HEK293T (cell line): ENCODE data around the gene AGRP.

Experiments
- CTCF ChIA-PET: fragments of 350-600 bp; formaldehyde crosslinking; extraction: SDS; loops from one replicate; lab custom pipeline; 2021; ENCODE audit warnings: antibody characterized with exemption, inconsistent platforms; lab: Yijun Ruan, JAX
- POLR2A ChIA-PET: fragments of 350-600 bp; formaldehyde crosslinking; extraction: SDS; loops from one replicate; lab custom pipeline; 2020; ENCODE audit warnings: antibody characterized with exemption, inconsistent platforms; lab: Yijun Ruan, JAX
- DNase-seq: peaks from one replicate; pipeline ENCODE4 v3.0.0; 2012; ENCODE audit warnings: mixed read lengths; ENCODE audit errors: extremely low spot score
- ARNT ChIP-seq: fragments of 450-650 bp; IDR thresholded peaks from 2 replicates; pipeline ENCODE4 v1.6.1; 2017; ENCODE audit warnings: mild to moderate bottlenecking
- BHLHE40 ChIP-seq: fragments of 450-650 bp; IDR thresholded peaks from 2 replicates; pipeline ENCODE4 v1.6.1; 2016; ENCODE audit warnings: mild to moderate bottlenecking, moderate library complexity, borderline replicate concordance
- CTBP1 ChIP-seq: fragments of 450-650 bp; IDR thresholded peaks from 2 replicates; pipeline ENCODE4 v1.6.1; 2016; ENCODE audit warnings: borderline replicate concordance
- ELF4 ChIP-seq: fragments of 450-650 bp; IDR thresholded peaks from 2 replicates; pipeline ENCODE4 v1.6.1; 2017; ENCODE audit warnings: antibody characterized with exemption
- FOXA1 ChIP-seq: fragments of 450-650 bp; IDR thresholded peaks from 2 replicates; pipeline ENCODE4 v1.6.1; 2016; ENCODE audit warnings: mild to moderate bottlenecking
- FOXK2 ChIP-seq: fragments of 450-650 bp; IDR thresholded peaks from 2 replicates; pipeline ENCODE4 v1.6.1; 2016; ENCODE audit warnings: mild to moderate bottlenecking
- FOXM1 ChIP-seq: fragments of 450-650 bp; IDR thresholded peaks from 2 replicates; pipeline ENCODE4 v1.6.1; 2017; ENCODE audit warnings: mild to moderate bottlenecking, borderline replicate concordance
- HDGF ChIP-seq: fragments of 450-650 bp; IDR thresholded peaks from 2 replicates; pipeline ENCODE4 v1.6.1; 2017; ENCODE audit warnings: antibody characterized with exemption, borderline replicate concordance
- L3MBTL2 ChIP-seq: fragments of 450-650 bp; conservative IDR thresholded peaks from 2 replicates; pipeline ENCODE4 v1.6.1; 2016; ENCODE audit warnings: mild to moderate bottlenecking
- LEF1 ChIP-seq: fragments of 450-650 bp; IDR thresholded peaks from 2 replicates; pipeline ENCODE4 v1.6.1; 2017; ENCODE audit warnings: mild to moderate bottlenecking, borderline replicate concordance
- NFRKB ChIP-seq: fragments of 450-650 bp; IDR thresholded peaks from 2 replicates; pipeline ENCODE4 v1.6.1; 2016; ENCODE audit warnings: mild to moderate bottlenecking, moderate library complexity
- PKNOX1 ChIP-seq: fragments of 450-650 bp; IDR thresholded peaks from 2 replicates; pipeline ENCODE4 v1.6.1; 2016
- SP1 ChIP-seq: fragments of 450-650 bp; IDR thresholded peaks from 2 replicates; pipeline ENCODE4 v1.6.1; 2017
- SUZ12 ChIP-seq: fragments of 450-650 bp; IDR thresholded peaks from 2 replicates; pipeline ENCODE4 v1.6.1; 2016; ENCODE audit warnings: mild to moderate bottlenecking
- TARDBP ChIP-seq: fragments of 450-650 bp; IDR thresholded peaks from 2 replicates; pipeline ENCODE4 v1.6.1; 2016
- ZNF384 ChIP-seq: fragments of 450-650 bp; IDR thresholded peaks from 2 replicates; pipeline ENCODE4 v1.6.1; 2016

AGRP gene

GRCh38 chr16:67444259-67445125, 38.9 kb downstream of the AGRP start:
- CTCF ChIA-PET = interaction anchor here (0.5 to 1.7 kb wide), 8 partner anchors 14 to 322 kb away, joined by 3 to 7 read pairs (median 4); no protein-coding TSS in a partner anchor
- no peak for TF ChIP-seq LEF1
- no peak for TF ChIP-seq TARDBP
- DNase-seq = no peak
- POLR2A ChIA-PET = no interaction called here

GRCh38 chr16:67443265-67443664, 40.1 kb downstream of the AGRP start:
- DNase-seq = no peak
- TF ChIP-seq L3MBTL2 = no peak
- no peak for TF ChIP-seq BHLHE40
- no peak for TF ChIP-seq ARNT
- no peak for TF ChIP-seq SUZ12
- no peak for TF ChIP-seq SP1
- no peak for TF ChIP-seq FOXA1
- no peak for TF ChIP-seq ZNF384
- no peak for TF ChIP-seq ELF4
- TF ChIP-seq CTBP1 = no peak
- TF ChIP-seq FOXK2 = no peak
- no peak for TF ChIP-seq LEF1
- no peak for TF ChIP-seq FOXM1
- no peak for TF ChIP-seq TARDBP
- ChIA-PET CTCF (interaction anchor here (1.0 to 1.1 kb wide), 2 partner anchors 15 kb away, joined by 3 to 4 read pairs; no protein-coding TSS in a partner anchor), POLR2A (no interaction called here)

GRCh38 chr16:67442581-67443255, 40.6 kb downstream of the AGRP start:
- no peak for TF ChIP-seq ARNT
- no peak for TF ChIP-seq ELF4
- no peak for TF ChIP-seq L3MBTL2
- TF ChIP-seq NFRKB = no peak
- no peak for TF ChIP-seq FOXM1
- TF ChIP-seq TARDBP = no peak
- no peak for TF ChIP-seq BHLHE40
- TF ChIP-seq FOXA1 = no peak
- TF ChIP-seq PKNOX1 = no peak
- TF ChIP-seq ZNF384 = no peak
- no peak for TF ChIP-seq LEF1
- TF ChIP-seq HDGF = no peak
- TF ChIP-seq SUZ12 = no peak
- no peak for TF ChIP-seq FOXK2
- TF ChIP-seq CTBP1 = no peak
- CTCF ChIA-PET = no interaction called here
- no peak for DNase-seq
- POLR2A ChIA-PET = no interaction called here

GRCh38 chr16:67441907-67442306, 41.4 kb downstream of the AGRP start:
- TF ChIP-seq ELF4 (no peak), ARNT (no peak), FOXK2 (no peak), NFRKB (no peak), TARDBP (no peak), SUZ12 (no peak), FOXM1 (no peak), ZNF384 (no peak), HDGF (no peak), FOXA1 (no peak), LEF1 (no peak), L3MBTL2 (no peak), SP1 (no peak), BHLHE40 (no peak), CTBP1 (no peak), PKNOX1 (no peak)
- no peak for DNase-seq
- POLR2A ChIA-PET = no interaction called here
- CTCF ChIA-PET = no interaction called here

GRCh38 chr16:67441271-67441753, 42.0 kb downstream of the AGRP start:
- CTCF ChIA-PET = no interaction called here
- POLR2A ChIA-PET = interaction anchor here (1.2 kb wide), 1 partner anchor 11 kb away, joined by 3 read pairs; the partner anchor contains the start of gene HSD11B2
- TF ChIP-seq CTBP1 (no peak), SP1 (no peak), L3MBTL2 (no peak), FOXK2 (no peak), PKNOX1 (no peak), ARNT (no peak)
- no peak for DNase-seq
